Upper lobe of left lung (tissue), 4 donors: ENCODE results near the gene PAPLN.

Source experiments
- POLR2AphosphoS5 ChIP-seq, 2 donors: sonication (generic); formaldehyde crosslinking; IDR thresholded peaks; one replicate each; pipeline ENCODE4 v1.5.1; 2017; ENCODE audit warnings: antibody characterized with exemption in 2 of 2
- TF ChIP-seq, protein P1 (sequence below), 6 experiments: fragments of 450-650 bp in 4 of 6; fragments of 200-600 bp in 2 of 6; sonication (generic) in 2 of 6; IDR thresholded peaks; one replicate each; pipeline ENCODE4 v1.5.1; 2016 to 2019; ENCODE audit warnings: antibody characterized with exemption in 6 of 6

- TF ChIP-seq POLR2AphosphoS5 (IDR thresholded peaks at IDR 0.05) = no peak
- TF ChIP-seq, protein P1, sequence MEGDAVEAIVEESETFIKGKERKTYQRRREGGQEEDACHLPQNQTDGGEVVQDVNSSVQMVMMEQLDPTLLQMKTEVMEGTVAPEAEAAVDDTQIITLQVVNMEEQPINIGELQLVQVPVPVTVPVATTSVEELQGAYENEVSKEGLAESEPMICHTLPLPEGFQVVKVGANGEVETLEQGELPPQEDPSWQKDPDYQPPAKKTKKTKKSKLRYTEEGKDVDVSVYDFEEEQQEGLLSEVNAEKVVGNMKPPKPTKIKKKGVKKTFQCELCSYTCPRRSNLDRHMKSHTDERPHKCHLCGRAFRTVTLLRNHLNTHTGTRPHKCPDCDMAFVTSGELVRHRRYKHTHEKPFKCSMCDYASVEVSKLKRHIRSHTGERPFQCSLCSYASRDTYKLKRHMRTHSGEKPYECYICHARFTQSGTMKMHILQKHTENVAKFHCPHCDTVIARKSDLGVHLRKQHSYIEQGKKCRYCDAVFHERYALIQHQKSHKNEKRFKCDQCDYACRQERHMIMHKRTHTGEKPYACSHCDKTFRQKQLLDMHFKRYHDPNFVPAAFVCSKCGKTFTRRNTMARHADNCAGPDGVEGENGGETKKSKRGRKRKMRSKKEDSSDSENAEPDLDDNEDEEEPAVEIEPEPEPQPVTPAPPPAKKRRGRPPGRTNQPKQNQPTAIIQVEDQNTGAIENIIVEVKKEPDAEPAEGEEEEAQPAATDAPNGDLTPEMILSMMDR (IDR thresholded peaks at IDR 0.05) = no peak
These were observed 3.6 kb downstream of the PAPLN start for GRCh38 chr14:73240816-73241480.
